HG02943 (cell line): Measurements from ENCODE around the gene LRP5.

ENCODE experiments used
- ATAC-seq: cut with Tn5 transposase; IDR thresholded peaks from one replicate; pipeline ENCODE4 v1.9.1; 2021; ENCODE audit warnings: mild to moderate bottlenecking, low read depth, moderate library complexity; ENCODE audit not compliant: unreplicated experiment

Gene LRP5

DNA sequence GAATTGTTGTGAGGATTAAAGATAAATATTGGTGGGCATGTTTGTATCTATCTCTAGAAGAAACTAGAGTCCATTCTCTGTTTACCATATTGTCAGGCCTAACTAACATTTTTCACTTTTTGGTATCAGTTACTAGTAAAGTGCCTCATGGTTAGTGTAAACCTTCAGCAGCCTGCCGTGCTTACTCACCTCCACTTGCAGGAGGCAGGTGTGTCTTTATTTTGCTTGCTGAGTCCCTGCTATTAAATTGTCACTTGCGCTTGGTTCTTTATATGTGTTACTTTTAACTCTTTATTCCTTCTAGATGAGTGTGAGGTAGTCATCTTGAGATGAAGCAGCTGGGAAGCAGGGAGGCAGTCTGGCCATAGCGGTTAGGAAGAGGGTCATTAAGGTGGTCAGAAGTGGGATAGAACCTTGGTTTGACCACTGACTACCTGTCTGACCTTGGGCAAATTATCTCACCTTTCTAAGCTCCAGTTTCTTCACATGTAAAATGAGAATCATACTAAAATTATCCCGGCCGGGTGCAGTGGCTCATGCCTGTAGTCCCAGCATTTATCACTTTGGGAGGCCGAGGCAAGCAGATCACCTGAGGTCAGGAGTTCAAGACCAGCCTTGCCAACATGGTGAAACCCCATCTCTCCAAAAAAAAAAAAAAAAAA lies 169.3 kb downstream of the LRP5 start:
- no peak for ATAC-seq

DNA sequence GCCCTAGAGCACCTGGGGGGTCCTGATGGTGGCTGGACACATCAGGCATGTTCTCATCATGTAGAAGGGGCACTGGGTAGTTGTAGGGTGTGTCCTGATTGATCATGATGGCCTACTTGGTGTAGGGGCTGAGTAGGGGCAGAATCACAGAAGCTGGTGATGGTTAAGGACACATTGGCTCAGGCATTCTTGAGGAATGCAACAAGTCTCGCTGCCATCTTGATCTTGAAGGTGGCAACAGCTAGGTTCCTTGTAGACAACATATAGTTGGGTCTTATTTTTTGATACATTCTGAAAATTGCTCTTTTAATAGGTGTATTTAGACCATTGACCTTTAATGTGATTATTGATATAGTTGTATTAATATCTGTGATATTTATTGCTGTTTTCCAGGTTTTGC lies 176.2 kb downstream of the LRP5 start:
- ATAC-seq = no peak

- ATAC-seq = no peak
These were observed 182.9 kb downstream of the LRP5 start for GRCh38 chr11:68495220-68495729.

- no peak for ATAC-seq
These were observed 183.5 kb downstream of the LRP5 start for GRCh38 chr11:68495872-68496271.

DNA sequence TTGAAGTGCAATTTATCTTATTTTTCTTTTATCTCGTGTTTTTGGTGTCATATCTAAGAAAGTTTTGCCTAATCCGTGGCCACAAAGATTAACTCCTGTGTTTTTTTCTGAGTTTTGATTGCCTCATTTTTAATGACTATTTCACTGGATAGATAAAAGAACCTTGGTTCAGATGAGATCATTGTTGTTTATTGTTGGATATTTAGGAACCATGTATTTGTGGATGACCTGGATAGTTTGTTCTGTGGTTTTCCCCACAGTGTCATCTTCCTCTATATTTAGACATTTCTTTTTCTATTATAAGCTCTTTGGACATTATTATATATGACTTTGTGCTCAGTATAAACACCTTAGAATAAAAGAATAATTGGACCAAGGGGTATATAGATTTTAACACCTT lies 185.4 kb downstream of the LRP5 start:
- no peak for ATAC-seq

DNA sequence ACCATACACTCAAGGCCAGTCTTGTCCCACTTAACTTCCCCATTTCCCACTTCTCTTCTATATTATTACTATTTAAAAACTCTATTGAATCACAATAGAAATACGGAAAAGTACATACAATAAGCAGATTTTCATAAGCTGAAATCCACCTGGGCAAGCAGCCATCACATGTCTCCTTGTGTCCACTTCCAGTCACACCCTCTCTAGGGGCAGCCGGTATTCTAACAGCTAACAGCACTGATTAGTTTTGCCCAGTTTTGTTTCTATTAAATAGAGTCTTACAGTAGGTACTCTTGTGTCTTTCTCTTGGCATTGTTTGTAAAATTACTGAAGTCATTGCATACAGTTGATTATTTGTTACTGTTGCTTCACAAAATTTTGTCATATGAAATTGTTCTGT lies 185.9 kb downstream of the LRP5 start:
- ATAC-seq = no peak
